Endodermal cell (in vitro differentiated cells): ENCODE data around the gene MAPRE2. TPM values are rescaled to one million over a fixed set of nuclear protein-coding genes. Genes with fewer than 3 reads are reported as not detected.

ENCODE experiments used
- DNase-seq: peaks from one replicate; pipeline ENCODE4 v3.0.0-alpha.2; 2017
- H3K27ac ChIP-seq: 2 replicates; pipeline ENCODE4 v1.5.1; 2013; ENCODE audit warnings: mild to moderate bottlenecking, low read depth, low read length, moderate library complexity
- H3K27me3 ChIP-seq: 2 replicates; pipeline ENCODE4 v1.6.1; 2013; ENCODE audit warnings: mild to moderate bottlenecking, low read length, moderate library complexity; ENCODE audit not compliant: insufficient read depth, control insufficient read depth, poor library complexity, severe bottlenecking
- H3K36me3 ChIP-seq: 2 replicates; pipeline ENCODE4 v1.7.0; 2013; ENCODE audit warnings: mild to moderate bottlenecking, low read length, moderate library complexity; ENCODE audit not compliant: control insufficient read depth, insufficient read depth
- H3K4me1 ChIP-seq: one replicate; pipeline ENCODE4 v1.7.0; 2013; ENCODE audit warnings: low read length; ENCODE audit not compliant: control insufficient read depth, insufficient read depth
- H3K4me3 ChIP-seq: 2 replicates; pipeline ENCODE4 v1.5.1; 2013; ENCODE audit warnings: mild to moderate bottlenecking, low read length, moderate library complexity
- H3K9ac ChIP-seq: 2 replicates; pipeline ENCODE4 v1.6.1; 2013; ENCODE audit warnings: mild to moderate bottlenecking, low read length, moderate library complexity; ENCODE audit not compliant: poor library complexity, severe bottlenecking; ENCODE audit errors: extremely low read depth
- H3K9me3 ChIP-seq: 2 replicates; pipeline ENCODE4 v1.6.1; 2013; ENCODE audit warnings: mild to moderate bottlenecking, low read length, moderate library complexity; ENCODE audit not compliant: control insufficient read depth
- H3K27ac Mint-ChIP-seq: 2 replicates; pipeline ENCODE4 v1.8.0; 2020; ENCODE audit warnings: mixed read lengths
- H3K27me3 Mint-ChIP-seq: 2 replicates; pipeline ENCODE4 v1.8.0; 2021; ENCODE audit warnings: mild to moderate bottlenecking, mixed read lengths; ENCODE audit not compliant: insufficient read depth
- H3K36me3 Mint-ChIP-seq: 2 replicates; pipeline ENCODE4 v1.8.0; 2020; ENCODE audit warnings: low read depth, mixed read lengths
- H3K4me1 Mint-ChIP-seq: 2 replicates; pipeline ENCODE4 v1.8.0; 2020; ENCODE audit warnings: mixed read lengths
- H3K4me3 Mint-ChIP-seq: 2 replicates; pipeline ENCODE4 v1.8.0; 2020; ENCODE audit warnings: mild to moderate bottlenecking, moderate library complexity, mixed read lengths
- H3K9me3 Mint-ChIP-seq: 2 replicates; pipeline ENCODE4 v1.8.0; 2020; ENCODE audit warnings: mild to moderate bottlenecking, mixed read lengths
- WGBS, 2 experiments: methylation state at CpG; one replicate each; pipeline versions ENCODE4 v1.1.5 to v1.1.7; 2013; ENCODE audit warnings: missing lambda C conversion rate in 2 of 2, mixed read lengths in 1 of 2; ENCODE audit not compliant: insufficient coverage in 1 of 2, insufficient read length in 1 of 2; 5-methylcytosine and 5-hydroxymethylcytosine counted together
- total RNA-seq, 2 donors: library from RNA; stranded (reverse); fragmentation: NEBNext Ultra II Directional in 1 of 2; extraction: Animal tissue kit (Norgen Biotek cat#: 25700) in 1 of 2; gene quantifications; 2 replicates in 1 of 2; 3 replicates in 1 of 2; pipeline ENCODE4 v1.2.1, GENCODE V29; 2021
- TF ChIP-seq, protein P1 (sequence below): fragments of 200-600 bp; sonication (generic); conservative IDR thresholded peaks from 2 replicates; pipeline ENCODE4 v1.5.0; 2021; ENCODE audit warnings: antibody characterized with exemption, mild to moderate bottlenecking

The MAPRE2 gene
- total RNA-seq, 2 donors from 2014 or later: 15.2 to 16.5 TPM

DNA sequence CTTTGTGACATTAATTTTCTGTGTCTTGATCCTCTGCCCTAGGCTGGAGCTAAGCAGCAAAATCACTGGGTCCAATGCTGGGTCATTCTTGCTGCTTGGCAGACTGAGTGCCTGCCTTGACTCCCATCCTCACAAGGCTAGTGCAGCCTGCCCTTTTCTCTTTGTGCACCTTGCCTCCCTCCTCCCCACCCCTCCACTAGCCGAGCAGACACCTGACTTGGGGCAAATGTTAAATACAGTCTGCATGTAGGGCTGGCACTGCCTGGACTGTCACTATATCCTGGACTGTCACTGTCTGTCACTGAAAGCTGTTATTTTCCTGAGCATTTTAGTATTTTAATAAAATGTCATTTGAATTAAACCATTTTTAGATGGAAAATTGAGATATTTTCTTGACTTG, 33.4 kb downstream of the MAPRE2 start:
- peaks cover 7% of the 10 kb centered on the region for H3K36me3 Mint-ChIP-seq
- no peaks in the 10 kb centered on the region for H3K9me3 Mint-ChIP-seq
- no peak overlapping the region for H3K4me3 ChIP-seq
- peaks cover 2% of the 10 kb centered on the region for H3K4me1 Mint-ChIP-seq
- no peak overlapping the region for H3K9ac ChIP-seq
- TF ChIP-seq, protein P1, sequence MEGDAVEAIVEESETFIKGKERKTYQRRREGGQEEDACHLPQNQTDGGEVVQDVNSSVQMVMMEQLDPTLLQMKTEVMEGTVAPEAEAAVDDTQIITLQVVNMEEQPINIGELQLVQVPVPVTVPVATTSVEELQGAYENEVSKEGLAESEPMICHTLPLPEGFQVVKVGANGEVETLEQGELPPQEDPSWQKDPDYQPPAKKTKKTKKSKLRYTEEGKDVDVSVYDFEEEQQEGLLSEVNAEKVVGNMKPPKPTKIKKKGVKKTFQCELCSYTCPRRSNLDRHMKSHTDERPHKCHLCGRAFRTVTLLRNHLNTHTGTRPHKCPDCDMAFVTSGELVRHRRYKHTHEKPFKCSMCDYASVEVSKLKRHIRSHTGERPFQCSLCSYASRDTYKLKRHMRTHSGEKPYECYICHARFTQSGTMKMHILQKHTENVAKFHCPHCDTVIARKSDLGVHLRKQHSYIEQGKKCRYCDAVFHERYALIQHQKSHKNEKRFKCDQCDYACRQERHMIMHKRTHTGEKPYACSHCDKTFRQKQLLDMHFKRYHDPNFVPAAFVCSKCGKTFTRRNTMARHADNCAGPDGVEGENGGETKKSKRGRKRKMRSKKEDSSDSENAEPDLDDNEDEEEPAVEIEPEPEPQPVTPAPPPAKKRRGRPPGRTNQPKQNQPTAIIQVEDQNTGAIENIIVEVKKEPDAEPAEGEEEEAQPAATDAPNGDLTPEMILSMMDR: no peak
- no peak overlapping the region for H3K27ac Mint-ChIP-seq
- no peak overlapping the region for H3K27ac ChIP-seq
- H3K27me3 ChIP-seq: no peaks in the 10 kb centered on the region
- no peaks in the 10 kb centered on the region for H3K36me3 ChIP-seq
- WGBS, 2 experiments: 71 to 80% methylated on average over 1 of the region's 1 CpG
- DNase-seq: no peak
- H3K27me3 Mint-ChIP-seq: no peaks in the 10 kb centered on the region
- H3K4me3 Mint-ChIP-seq: no peak overlapping the region
- H3K9me3 ChIP-seq: no peaks in the 10 kb centered on the region
- H3K4me1 ChIP-seq: no peaks in the 10 kb centered on the region

DNA sequence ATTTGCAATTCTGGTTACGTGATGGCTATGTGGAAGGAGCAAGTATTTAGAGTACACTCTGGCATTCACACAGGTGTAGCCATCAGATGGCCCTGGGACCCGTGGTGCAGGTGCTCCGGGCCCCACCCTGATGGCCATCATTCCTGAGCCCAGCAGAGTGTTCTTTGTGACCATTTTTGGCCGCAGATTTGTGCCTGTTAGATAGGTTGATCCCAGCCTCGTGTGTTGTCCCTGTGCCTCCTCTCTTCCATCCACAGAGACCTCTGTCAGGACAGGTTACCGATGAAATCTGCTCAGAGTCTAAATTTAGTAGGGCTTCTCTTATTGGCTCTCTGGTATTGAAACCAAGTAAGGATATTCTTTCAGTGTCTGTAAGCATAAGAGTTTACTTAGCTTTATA, 33.9 kb downstream of the MAPRE2 start:
- no peaks in the 10 kb centered on the region for H3K27me3 ChIP-seq
- Mint-ChIP-seq H3K4me3 (no peak overlapping the region), H3K9me3 (no peaks in the 10 kb centered on the region), H3K27me3 (no peaks in the 10 kb centered on the region), H3K27ac (no peak overlapping the region), H3K4me1 (peaks cover 2% of the 10 kb centered on the region), H3K36me3 (peaks cover 7% of the 10 kb centered on the region)
- H3K9ac ChIP-seq: no peak overlapping the region
- H3K4me1 ChIP-seq: no peaks in the 10 kb centered on the region
- no peaks in the 10 kb centered on the region for H3K9me3 ChIP-seq
- no peak overlapping the region for H3K4me3 ChIP-seq
- TF ChIP-seq, protein P1: no peak
- 89 to 91% methylated on average over 5 to 6 of the region's 6 CpGs for WGBS, 2 experiments
- H3K36me3 ChIP-seq: no peaks in the 10 kb centered on the region
- H3K27ac ChIP-seq: no peak overlapping the region
- DNase-seq: no peak

DNA sequence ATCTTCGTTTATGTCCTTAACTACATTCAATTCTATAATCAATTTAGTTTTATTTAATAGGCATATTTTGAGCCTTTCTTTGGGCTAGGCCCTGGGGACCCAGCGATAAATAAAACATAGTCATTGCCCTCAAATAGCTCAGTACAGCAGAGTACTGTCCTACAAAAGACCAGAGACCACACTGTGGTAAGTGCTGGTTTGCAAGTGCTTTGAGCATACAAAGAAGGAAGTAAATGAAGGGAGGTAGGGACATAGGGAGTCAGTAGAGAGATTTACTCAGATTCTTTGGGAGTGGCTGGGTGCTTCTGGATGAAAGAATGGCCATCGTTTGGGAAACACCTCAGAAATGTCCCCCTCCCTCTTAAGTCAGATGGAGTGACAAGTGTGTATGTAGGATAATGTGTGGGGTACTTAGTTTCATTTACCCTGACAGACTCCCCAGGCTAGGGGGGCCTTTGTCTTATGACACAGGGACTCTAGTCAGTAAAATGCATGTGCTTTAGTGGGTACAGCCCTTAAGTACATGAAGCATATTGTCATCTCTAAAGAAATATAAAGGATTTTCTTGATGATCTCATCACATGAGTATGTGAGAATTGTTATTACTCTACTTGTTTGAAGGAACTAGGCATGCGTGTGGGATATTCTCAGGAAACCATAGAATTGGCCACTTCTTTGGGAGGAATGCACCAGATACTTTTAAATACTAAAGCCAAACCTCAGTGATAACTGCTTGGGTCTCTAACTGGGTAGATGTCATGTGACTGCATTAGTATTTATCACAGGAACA, 35.1 kb downstream of the MAPRE2 start:
- Histone ChIP-seq H3K9me3 (no peaks in the 10 kb centered on the region), H3K27ac (no peak overlapping the region), H3K4me3 (no peak overlapping the region), H3K27me3 (no peaks in the 10 kb centered on the region), H3K36me3 (no peaks in the 10 kb centered on the region), H3K4me1 (no peaks in the 10 kb centered on the region), H3K9ac (no peak overlapping the region)
- no peak for DNase-seq
- TF ChIP-seq, protein P1: no peak
- Mint-ChIP-seq H3K4me1 (peaks cover 2% of the 10 kb centered on the region), H3K9me3 (no peaks in the 10 kb centered on the region), H3K27ac (no peak overlapping the region), H3K4me3 (no peak overlapping the region), H3K27me3 (no peaks in the 10 kb centered on the region), H3K36me3 (peaks cover 5% of the 10 kb centered on the region)
- 33 to 77% methylated on average over 1 to 4 of the region's 4 CpGs for WGBS, 2 experiments
